Activated naive CD4-positive, alpha-beta T cell treated with anti-CD3 and anti-CD28 coated beads, Interleukin-2, amount 50 U/mL, for 72 hours (primary cell): ENCODE data around the gene CEP97. TPM values are rescaled to one million over a fixed set of nuclear protein-coding genes. Genes with fewer than 3 reads are reported as not detected.

Experiments used
- ATAC-seq, 2 donors: fragments of 150-1000 bp; cut with Tn5 transposase; 2 replicates each; pipeline ENCODE4 v1.10.0; 2021; ENCODE audit warnings: mild to moderate bottlenecking in 2 of 2, moderate library complexity in 2 of 2
- DNase-seq, 2 donors: peaks; one replicate each; pipeline ENCODE4 v3.0.0; 2021 to 2022; ENCODE audit warnings: low spot score in 2 of 2
- H3K27ac Mint-ChIP-seq, 2 donors: one replicate each; pipeline ENCODE4 v1.8.0; 2022; ENCODE audit warnings: mild to moderate bottlenecking in 2 of 2, mixed read lengths in 2 of 2
- H3K36me3 Mint-ChIP-seq, 2 donors: one replicate each; pipeline ENCODE4 v1.8.0; 2022; ENCODE audit warnings: mixed read lengths in 2 of 2
- H3K9me3 Mint-ChIP-seq, 2 donors: one replicate each; pipeline ENCODE4 v1.8.0; 2022; ENCODE audit warnings: mixed read lengths in 2 of 2
- total RNA-seq, 2 donors: library from RNA; stranded (reverse); gene quantifications; one replicate each; pipeline ENCODE4 v1.2.3, GENCODE V29; 2022

Gene CEP97
- total RNA-seq, 2 donors from 2014 or later: 16.1 to 20.0 TPM

- Mint-ChIP-seq H3K36me3 (peaks cover 17 to 52% of the 10 kb centered on the region in 2 donors), H3K9me3 (peaks cover 0 to 3% of the 10 kb centered on the region in 2 donors), H3K27ac (no peak overlapping the region)
- DNase-seq (no peak), ATAC-seq (no peak)
Observed at GRCh38 chr3:101817992-101818391, 93.6 kb downstream of the CEP97 start.

GRCh38 chr3:101819649-101820206, 95.3 kb downstream of the CEP97 start:
- no peak overlapping the region for H3K27ac Mint-ChIP-seq

More at GRCh38 chr3:101819649-101820206, 95.3 kb downstream of the CEP97 start:
- no peak for DNase-seq
- peaks cover 0 to 3% of the 10 kb centered on the region in 2 donors for H3K9me3 Mint-ChIP-seq
- peaks cover 17 to 52% of the 10 kb centered on the region in 2 donors for H3K36me3 Mint-ChIP-seq
- ATAC-seq: peak in 1 of 2 donors; percentile 86

Other genes with a start within 250 kb of the CEP97 start
- 10 to 100 TPM; 18.9 to 34.4 TPM for gene SENP7, start 211.4 kb upstream of the CEP97 start, total RNA-seq
- 10 to 100 TPM; 32.9 to 44.1 TPM for gene TRMT10C, start 162.7 kb upstream of the CEP97 start, total RNA-seq
- gene PCNP, start 150.4 kb upstream of the CEP97 start, total RNA-seq: 100 to 1,000 TPM; 199 to 209 TPM
- 10 to 100 TPM; 22.7 to 48.1 TPM for gene ZBTB11, start 47.5 kb upstream of the CEP97 start, total RNA-seq
- gene RPL24, start 37.9 kb upstream of the CEP97 start, total RNA-seq: 1,000 to 10,000 TPM; 1,662 to 1,709 TPM
- gene NXPE3, start 54.6 kb downstream of the CEP97 start, total RNA-seq: 10 to 100 TPM; 17.3 to 21.4 TPM
- gene NFKBIZ, start 124.9 kb downstream of the CEP97 start, total RNA-seq: 10 to 100 TPM; 57.3 to 62.6 TPM